ENCODE data around the gene AMER2.

AMER2 gene

DNA sequence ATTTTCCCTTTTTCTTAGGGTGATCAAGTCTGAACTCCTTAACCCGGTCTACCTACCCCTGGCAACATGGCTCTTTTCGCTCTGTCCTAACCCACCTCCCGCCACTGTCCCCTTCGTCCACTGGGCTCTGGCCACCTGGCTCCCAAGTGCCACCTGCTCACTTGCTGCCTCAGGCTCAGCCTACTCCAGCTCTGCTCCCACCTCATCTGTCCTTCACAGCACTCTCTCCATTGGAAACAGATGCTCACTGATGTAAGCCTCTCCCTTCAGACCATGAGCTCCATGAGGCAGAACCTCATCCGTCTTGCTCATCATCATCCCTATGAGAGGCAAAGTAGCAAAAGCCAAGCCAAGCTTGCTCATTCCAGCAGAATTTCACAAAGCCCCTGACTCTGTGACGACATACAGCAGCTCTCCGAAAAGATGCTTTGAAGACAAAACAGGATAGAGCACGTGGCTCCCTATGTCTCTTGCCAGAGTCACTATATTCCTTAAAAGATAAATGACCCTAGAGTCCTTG lies 35.3 kb upstream of the AMER2 start:
- TF ChIP-seq, protein P1, sequence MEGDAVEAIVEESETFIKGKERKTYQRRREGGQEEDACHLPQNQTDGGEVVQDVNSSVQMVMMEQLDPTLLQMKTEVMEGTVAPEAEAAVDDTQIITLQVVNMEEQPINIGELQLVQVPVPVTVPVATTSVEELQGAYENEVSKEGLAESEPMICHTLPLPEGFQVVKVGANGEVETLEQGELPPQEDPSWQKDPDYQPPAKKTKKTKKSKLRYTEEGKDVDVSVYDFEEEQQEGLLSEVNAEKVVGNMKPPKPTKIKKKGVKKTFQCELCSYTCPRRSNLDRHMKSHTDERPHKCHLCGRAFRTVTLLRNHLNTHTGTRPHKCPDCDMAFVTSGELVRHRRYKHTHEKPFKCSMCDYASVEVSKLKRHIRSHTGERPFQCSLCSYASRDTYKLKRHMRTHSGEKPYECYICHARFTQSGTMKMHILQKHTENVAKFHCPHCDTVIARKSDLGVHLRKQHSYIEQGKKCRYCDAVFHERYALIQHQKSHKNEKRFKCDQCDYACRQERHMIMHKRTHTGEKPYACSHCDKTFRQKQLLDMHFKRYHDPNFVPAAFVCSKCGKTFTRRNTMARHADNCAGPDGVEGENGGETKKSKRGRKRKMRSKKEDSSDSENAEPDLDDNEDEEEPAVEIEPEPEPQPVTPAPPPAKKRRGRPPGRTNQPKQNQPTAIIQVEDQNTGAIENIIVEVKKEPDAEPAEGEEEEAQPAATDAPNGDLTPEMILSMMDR (IDR thresholded peaks at IDR 0.05), result no peak

DNA sequence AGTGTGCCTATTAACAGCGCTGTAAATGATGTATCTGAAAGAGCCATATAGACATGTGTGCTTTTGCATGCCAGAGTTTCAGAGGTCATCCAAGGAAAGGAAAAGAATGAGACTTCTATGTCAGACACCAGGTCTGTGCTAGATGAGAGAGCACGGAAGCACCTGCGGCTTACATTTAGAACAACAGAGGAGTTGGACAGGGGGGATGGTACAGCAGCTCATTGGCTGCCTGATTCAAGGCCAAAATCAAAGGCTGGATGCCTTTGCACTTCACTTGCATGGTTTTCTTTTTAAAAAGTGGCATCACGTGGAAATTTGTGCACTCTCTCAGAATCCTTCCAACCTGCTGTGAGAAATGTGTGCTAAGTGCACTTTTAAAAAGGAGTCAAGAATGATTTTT lies 32.8 kb upstream of the AMER2 start:
- TF ChIP-seq, protein P1 (IDR thresholded peaks at IDR 0.05), result no peak

DNA sequence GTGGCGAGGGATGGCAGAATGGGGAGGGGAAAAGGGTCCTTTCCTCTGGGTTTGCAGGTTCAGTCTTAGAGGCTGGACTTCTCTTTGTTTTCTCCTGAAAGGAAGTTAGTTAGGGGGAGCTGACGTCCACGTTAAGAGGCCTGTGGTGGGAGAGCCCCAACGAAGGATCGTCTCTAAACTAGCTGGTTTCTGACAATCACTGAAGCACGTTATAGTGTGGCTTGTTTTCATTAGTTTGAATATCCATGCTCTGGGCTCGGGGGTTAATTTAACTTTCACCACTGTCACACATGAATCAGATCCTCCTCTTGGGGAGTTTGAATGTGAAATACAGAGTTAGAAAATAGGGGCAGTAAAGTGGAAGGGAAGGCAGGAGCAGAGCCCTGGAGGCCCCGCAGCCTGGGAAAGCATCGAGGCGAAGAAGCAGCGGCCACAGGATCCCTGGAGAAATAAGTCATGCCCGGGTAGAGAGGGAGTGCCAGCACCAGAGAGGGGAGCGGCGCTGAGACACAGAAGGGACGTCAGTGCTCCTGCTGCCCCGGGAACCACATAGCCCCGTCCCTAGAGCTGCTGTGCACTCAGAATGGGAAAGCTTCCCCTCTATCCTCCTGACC lies 31.1 kb upstream of the AMER2 start:
- TF ChIP-seq, protein P1 (IDR thresholded peaks at IDR 0.05), result no peak

DNA sequence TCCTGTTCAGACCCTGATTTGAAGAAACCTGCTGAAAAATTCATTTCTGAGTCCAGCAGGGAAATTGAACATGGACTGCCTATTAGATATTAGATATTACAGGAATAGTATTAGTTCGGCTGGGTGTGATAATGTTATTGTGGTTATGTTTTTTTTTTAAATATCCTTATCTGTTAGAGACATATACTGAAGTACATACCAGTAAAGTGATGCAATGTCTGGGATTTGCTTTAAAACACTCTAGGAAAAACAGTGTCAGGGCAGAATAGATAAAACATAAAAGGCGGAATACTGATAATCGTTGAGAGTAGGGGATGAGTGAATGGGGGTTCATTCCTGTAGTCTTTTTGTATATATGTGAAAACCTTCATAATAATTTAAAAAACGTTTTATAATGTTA lies 28.7 kb upstream of the AMER2 start:
- TF ChIP-seq, protein P1 (IDR thresholded peaks at IDR 0.05), result no peak

DNA sequence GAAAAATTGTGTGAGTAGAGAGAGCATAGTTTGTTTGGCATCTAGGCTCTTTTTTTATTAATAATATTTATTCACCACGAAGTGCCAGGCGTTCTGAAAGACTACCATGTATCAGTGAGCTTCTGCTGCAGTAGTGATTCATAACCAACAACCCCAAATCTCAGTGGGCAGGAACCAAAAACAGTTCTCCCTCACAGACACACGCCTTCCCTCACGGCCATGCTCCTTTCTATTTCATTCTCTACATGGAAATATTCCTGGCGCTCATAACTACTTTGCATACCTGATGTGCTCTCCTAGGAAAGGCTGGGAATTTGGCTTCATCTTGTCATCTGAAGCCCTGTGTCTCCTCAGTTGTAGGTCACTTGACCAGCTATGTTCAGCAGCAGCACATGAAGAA lies 26.6 kb upstream of the AMER2 start:
- TF ChIP-seq, protein P1 (IDR thresholded peaks at IDR 0.05), result no peak

DNA sequence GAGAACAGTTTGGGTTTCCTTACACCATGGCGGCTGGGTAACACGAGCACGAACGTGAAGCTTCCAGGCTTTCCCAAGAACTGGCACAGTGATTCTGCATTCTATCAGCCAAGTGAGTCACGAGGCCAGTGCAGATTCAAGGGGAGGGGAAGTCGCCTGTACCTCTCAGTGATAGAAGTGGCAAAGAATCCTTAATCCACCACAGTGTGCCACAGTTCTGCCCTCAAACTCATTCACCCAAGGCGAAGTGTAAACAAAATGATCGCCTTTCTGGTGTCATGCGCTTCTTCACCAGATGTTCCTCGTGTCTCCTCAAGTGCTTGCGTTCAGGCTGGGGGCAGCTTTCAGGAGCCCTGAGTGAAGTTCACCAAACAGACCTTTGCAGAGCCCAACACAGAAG lies 24.9 kb upstream of the AMER2 start:
- TF ChIP-seq, protein P1 (IDR thresholded peaks at IDR 0.05), result no peak

DNA sequence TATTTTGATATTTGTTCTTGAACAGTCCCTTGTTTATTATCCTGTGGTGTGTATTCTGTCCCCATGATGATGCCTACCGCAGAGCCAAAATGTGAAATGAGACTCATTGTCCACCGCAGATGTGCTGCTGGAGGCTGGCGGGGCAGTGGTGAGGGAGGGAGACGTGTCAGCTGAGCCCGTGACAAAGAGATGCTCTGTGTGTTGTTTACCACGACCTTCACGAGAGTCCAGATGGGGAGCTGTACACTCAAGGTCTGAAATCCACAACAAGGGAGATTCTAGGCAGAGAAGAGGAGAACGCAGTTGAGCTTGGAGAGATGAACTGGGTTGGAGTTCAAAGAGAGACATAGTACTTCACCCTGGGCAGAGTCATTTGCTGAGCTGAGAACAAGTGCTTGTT lies 20.8 kb upstream of the AMER2 start:
- TF ChIP-seq, protein P1 (IDR thresholded peaks at IDR 0.05), result no peak

DNA sequence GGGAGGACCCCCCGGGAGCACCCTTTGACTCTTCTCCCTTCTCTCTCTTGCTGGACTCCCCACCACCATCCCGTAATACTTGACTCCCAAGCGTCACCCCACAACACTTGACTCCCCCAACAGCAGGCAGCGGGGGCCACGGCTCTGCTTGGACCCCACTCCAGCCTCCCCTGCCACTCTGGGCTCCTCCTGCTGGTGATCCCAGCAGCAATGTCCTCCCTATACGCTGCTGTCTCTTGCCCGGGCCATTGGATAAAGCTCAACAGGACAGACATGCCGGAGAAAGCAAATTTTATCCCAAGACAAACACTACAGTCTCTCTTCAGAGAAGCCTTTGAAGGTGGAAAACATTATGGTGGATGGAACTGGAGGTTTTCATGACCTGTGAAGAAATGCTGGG lies 20.4 kb upstream of the AMER2 start:
- TF ChIP-seq, protein P1 (IDR thresholded peaks at IDR 0.05), result no peak
